K562 (cell line): ENCODE measurements around the gene GP2.

Experiments
- BMI1 ChIP-seq: fragments of 150-350 bp; IDR thresholded peaks from 2 replicates; pipeline ENCODE4 v1.6.1; 2014; ENCODE audit warnings: low read length
- CCAR2 ChIP-seq: fragments of 200-400 bp; formaldehyde crosslinking; IDR thresholded peaks from 2 replicates; pipeline ENCODE4 v1.6.1; 2017; ENCODE audit warnings: mild to moderate bottlenecking, low read depth, low read length
- GATAD2B ChIP-seq: fragments of 450-650 bp; IDR thresholded peaks from 2 replicates; pipeline ENCODE4 v1.6.1; 2017; ENCODE audit warnings: mild to moderate bottlenecking, borderline replicate concordance
- MAZ ChIP-seq, 2 experiments: fragments of 450-650 bp in 1 of 2; sonication (generic) in 1 of 2; formaldehyde crosslinking; IDR thresholded peaks in 1 of 2; conservative IDR thresholded peaks in 1 of 2; 2 replicates each; pipeline versions ENCODE4 v1.4.0 to v1.5.0; 2020; ENCODE audit warnings: mild to moderate bottlenecking in 1 of 2, missing genetic modification reagents in 1 of 2
- TSHZ1 ChIP-seq: fragments of 250-450 bp; sonication (Bioruptor Pico); IDR thresholded peaks from 2 replicates; pipeline ENCODE4 v1.4.0; 2020; ENCODE audit warnings: mild to moderate bottlenecking, moderate library complexity
- TF ChIP-seq, protein P1 (sequence below), 3 experiments: IDR thresholded peaks in 2 of 3; conservative IDR thresholded peaks in 1 of 3; 2 replicates each; pipeline ENCODE4 v1.5.1; 2011 to 2012; ENCODE audit warnings: low read length in 3 of 3, mild to moderate bottlenecking in 3 of 3, control low read depth in 2 of 3, improper control_type of control experiment in 1 of 3, inconsistent platforms in 1 of 3, low read depth in 1 of 3, mixed read lengths in 1 of 3, moderate library complexity in 1 of 3; ENCODE audit not compliant: insufficient read depth in 2 of 3
- TF ChIP-seq, protein P2 (sequence below): fragments of 450-650 bp; formaldehyde crosslinking; IDR thresholded peaks from 2 replicates; pipeline ENCODE4 v1.4.0; 2022; ENCODE audit warnings: missing genetic modification characterization
- TF ChIP-seq, protein P3 (sequence below), 2 experiments: fragments of 450-650 bp in 1 of 2; sonication (generic) in 1 of 2; formaldehyde crosslinking; conservative IDR thresholded peaks; 2 replicates each; pipeline versions ENCODE4 v1.4.0 to v1.8.1; 2020 to 2022; ENCODE audit warnings: mild to moderate bottlenecking in 1 of 2, missing genetic modification reagents in 1 of 2

DNA sequence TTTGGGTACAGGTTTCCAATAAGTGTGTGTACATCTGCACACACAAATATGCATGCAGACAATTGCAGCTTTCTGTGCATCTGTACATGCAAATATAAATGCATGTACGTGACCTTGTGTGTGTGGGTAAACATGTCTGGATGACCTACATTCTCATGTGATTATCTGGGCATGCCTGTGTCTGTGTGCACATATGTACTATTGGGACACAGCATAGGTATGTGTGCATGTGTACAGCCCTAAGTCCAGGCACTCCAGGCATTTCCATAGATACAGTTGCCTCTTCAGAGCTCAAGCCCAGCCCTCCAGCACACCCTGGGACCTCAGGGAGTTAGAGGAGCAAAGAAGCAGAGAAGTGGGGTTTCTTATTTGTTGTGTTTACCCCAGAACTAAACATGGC is 7.1 kb upstream of the GP2 start:
- TF ChIP-seq MAZ (CRISPR knock-in tag; conservative IDR thresholded peaks at IDR 0.05 in 1 of 2, IDR thresholded peaks at IDR 0.05 in 1 of 2) (no peak), CCAR2 (no peak), GATAD2B (no peak), TSHZ1 (CRISPR knock-in tag) (no peak), BMI1 (no peak)
- TF ChIP-seq, protein P1, sequence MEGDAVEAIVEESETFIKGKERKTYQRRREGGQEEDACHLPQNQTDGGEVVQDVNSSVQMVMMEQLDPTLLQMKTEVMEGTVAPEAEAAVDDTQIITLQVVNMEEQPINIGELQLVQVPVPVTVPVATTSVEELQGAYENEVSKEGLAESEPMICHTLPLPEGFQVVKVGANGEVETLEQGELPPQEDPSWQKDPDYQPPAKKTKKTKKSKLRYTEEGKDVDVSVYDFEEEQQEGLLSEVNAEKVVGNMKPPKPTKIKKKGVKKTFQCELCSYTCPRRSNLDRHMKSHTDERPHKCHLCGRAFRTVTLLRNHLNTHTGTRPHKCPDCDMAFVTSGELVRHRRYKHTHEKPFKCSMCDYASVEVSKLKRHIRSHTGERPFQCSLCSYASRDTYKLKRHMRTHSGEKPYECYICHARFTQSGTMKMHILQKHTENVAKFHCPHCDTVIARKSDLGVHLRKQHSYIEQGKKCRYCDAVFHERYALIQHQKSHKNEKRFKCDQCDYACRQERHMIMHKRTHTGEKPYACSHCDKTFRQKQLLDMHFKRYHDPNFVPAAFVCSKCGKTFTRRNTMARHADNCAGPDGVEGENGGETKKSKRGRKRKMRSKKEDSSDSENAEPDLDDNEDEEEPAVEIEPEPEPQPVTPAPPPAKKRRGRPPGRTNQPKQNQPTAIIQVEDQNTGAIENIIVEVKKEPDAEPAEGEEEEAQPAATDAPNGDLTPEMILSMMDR (IDR thresholded peaks at IDR 0.05 in 2 of 3, conservative IDR thresholded peaks at IDR 0.05 in 1 of 3; ENCODE audit: insufficient read depth in 2 of 3, low read depth in 1 of 3, low read length in 3 of 3) = no peak
- TF ChIP-seq, protein P2, sequence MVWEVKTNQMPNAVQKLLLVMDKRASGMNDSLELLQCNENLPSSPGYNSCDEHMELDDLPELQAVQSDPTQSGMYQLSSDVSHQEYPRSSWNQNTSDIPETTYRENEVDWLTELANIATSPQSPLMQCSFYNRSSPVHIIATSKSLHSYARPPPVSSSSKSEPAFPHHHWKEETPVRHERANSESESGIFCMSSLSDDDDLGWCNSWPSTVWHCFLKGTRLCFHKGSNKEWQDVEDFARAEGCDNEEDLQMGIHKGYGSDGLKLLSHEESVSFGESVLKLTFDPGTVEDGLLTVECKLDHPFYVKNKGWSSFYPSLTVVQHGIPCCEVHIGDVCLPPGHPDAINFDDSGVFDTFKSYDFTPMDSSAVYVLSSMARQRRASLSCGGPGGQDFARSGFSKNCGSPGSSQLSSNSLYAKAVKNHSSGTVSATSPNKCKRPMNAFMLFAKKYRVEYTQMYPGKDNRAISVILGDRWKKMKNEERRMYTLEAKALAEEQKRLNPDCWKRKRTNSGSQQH (CRISPR knock-in tag) = no peak
- TF ChIP-seq, protein P3, sequence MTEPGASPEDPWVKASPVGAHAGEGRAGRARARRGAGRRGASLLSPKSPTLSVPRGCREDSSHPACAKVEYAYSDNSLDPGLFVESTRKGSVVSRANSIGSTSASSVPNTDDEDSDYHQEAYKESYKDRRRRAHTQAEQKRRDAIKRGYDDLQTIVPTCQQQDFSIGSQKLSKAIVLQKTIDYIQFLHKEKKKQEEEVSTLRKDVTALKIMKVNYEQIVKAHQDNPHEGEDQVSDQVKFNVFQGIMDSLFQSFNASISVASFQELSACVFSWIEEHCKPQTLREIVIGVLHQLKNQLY (CRISPR knock-in tag; conservative IDR thresholded peaks at IDR 0.05) = no peak
